ENCODE measurements around the gene APEH. TPM values are rescaled to one million over a fixed set of nuclear protein-coding genes. Genes with fewer than 3 reads are reported as not detected.

APEH gene
- total and polyA plus RNA-seq, 2 donors from 2014 or later: 138 to 143 TPM

DNA sequence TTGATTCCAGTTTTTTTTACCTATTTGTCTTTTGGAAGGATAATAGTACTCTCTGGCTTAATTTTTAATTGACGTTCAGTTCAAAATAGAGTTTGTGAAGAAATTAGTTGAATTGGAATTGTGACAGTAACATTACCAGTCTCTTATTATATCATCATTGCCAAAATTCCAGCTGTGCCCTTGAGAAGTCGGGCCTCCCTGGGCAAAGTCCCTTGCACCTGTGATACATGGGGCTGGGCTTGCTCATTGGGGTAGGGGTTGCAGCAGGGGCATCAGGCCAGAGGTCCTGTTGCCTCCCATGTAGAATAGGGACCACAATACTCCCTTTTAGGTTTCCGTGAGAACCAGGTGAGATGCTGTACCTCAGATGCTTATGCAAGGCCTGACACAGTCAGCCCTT is 27.9 kb upstream of the APEH start:
- Histone ChIP-seq H3K36me3 (ENCODE audit: control insufficient read depth in 2 of 3, insufficient read depth in 3 of 3, low read length in 3 of 3) (no peaks in the 10 kb centered on the region), H3K9ac (ENCODE audit: low read length in 3 of 3) (no peak overlapping the region), H3K9me3 (ENCODE audit: control insufficient read depth in 2 of 3, insufficient read depth in 1 of 3, low read length in 3 of 3) (no peaks in the 10 kb centered on the region), H3K27ac (ENCODE audit: low read depth in 2 of 2, low read length in 2 of 2) (no peak overlapping the region), H3K4me1 (ENCODE audit: control insufficient read depth in 2 of 3, insufficient read depth in 2 of 3, low read depth in 1 of 3, low read length in 3 of 3) (peaks cover 0 to 5% (median 0%) of the 10 kb centered on the region in 3 donors), H3K4me3 (ENCODE audit: low read length in 3 of 3) (no peak overlapping the region), H3K27me3 (ENCODE audit: control insufficient read depth, insufficient read depth, low read length) (no peaks in the 10 kb centered on the region)
- TF ChIP-seq, protein P1, sequence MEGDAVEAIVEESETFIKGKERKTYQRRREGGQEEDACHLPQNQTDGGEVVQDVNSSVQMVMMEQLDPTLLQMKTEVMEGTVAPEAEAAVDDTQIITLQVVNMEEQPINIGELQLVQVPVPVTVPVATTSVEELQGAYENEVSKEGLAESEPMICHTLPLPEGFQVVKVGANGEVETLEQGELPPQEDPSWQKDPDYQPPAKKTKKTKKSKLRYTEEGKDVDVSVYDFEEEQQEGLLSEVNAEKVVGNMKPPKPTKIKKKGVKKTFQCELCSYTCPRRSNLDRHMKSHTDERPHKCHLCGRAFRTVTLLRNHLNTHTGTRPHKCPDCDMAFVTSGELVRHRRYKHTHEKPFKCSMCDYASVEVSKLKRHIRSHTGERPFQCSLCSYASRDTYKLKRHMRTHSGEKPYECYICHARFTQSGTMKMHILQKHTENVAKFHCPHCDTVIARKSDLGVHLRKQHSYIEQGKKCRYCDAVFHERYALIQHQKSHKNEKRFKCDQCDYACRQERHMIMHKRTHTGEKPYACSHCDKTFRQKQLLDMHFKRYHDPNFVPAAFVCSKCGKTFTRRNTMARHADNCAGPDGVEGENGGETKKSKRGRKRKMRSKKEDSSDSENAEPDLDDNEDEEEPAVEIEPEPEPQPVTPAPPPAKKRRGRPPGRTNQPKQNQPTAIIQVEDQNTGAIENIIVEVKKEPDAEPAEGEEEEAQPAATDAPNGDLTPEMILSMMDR (IDR thresholded peaks at IDR 0.05; ENCODE audit: borderline replicate concordance, extremely low read depth, insufficient read depth): no peak
- intact Hi-C loops (cut with DNase I): no loop called here
- no peak for FAIRE-seq
- no peak for DNase-seq

DNA sequence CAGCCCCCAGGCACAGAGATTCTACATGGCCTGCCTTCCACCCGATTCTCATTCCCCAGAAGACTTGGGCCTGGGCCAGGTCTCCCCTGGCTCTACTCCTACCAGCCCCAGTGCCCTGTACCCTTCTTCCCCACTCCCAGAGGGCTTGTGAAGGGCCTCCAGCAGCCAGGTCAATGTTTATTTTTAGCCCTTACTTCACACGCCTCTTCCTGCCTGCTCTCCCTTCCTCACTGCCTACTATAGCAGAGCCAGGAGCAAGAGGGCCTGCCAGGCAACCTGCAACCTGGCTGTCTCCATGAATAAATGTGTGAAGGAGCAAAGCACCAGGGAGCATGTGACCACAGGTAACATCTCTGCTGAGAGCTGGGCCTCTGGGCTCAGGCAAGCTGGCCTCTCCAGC is 26.4 kb upstream of the APEH start:
- Histone ChIP-seq H3K9ac (ENCODE audit: low read length in 3 of 3) (no peak overlapping the region), H3K4me1 (ENCODE audit: control insufficient read depth in 2 of 3, insufficient read depth in 2 of 3, low read depth in 1 of 3, low read length in 3 of 3) (peaks cover 0 to 5% (median 0%) of the 10 kb centered on the region in 3 donors), H3K9me3 (ENCODE audit: control insufficient read depth in 2 of 3, insufficient read depth in 1 of 3, low read length in 3 of 3) (no peaks in the 10 kb centered on the region), H3K4me3 (ENCODE audit: low read length in 3 of 3) (no peak overlapping the region), H3K27me3 (ENCODE audit: control insufficient read depth, insufficient read depth, low read length) (no peaks in the 10 kb centered on the region), H3K36me3 (ENCODE audit: control insufficient read depth in 2 of 3, insufficient read depth in 3 of 3, low read length in 3 of 3) (no peaks in the 10 kb centered on the region), H3K27ac (ENCODE audit: low read depth in 2 of 2, low read length in 2 of 2) (no peak overlapping the region)
- TF ChIP-seq, protein P1 (IDR thresholded peaks at IDR 0.05; ENCODE audit: borderline replicate concordance, extremely low read depth, insufficient read depth): no peak
- intact Hi-C loops (cut with DNase I): no loop called here
- DNase-seq (no peak), FAIRE-seq (no peak)

DNA sequence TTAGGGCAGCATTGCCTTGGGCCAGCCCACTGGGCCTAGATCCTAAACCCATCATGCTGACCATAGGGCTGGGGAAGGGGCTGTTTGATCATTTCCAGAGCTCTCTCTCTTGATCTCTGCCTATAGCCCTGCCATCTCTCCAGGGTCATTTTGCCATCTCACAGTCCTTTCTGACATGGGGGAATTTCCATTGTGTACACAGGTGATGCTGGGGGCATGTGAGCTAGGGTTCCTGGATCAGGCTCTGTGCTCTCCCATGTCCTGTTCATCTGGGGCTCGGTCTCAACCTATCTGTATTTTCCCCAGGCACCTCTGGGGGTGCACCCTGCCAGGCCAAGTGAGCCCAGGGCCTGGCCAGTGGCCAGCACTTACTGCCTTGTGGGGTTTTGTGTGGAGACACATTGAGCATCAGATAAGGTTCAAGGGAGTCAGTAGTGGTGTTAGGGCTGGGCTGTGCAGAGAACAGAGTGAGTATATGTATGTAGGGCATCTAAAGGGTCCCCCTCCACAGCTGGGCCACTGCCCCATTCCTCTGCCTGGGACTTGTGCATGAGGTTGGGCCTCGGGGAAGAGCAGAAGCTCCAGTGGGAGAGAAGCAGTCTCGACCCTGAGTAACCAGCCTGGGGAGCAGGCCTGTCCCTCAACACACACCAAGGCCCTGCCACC is 25.7 kb upstream of the APEH start:
- H3K4me1 ChIP-seq (ENCODE audit: control insufficient read depth in 2 of 3, insufficient read depth in 2 of 3, low read depth in 1 of 3, low read length in 3 of 3): peaks cover 0 to 5% (median 0%) of the 10 kb centered on the region in 3 donors
- no peaks in the 10 kb centered on the region for H3K9me3 ChIP-seq (ENCODE audit: control insufficient read depth in 2 of 3, insufficient read depth in 1 of 3, low read length in 3 of 3)
- H3K36me3 ChIP-seq (ENCODE audit: control insufficient read depth in 2 of 3, insufficient read depth in 3 of 3, low read length in 3 of 3): no peaks in the 10 kb centered on the region
- no peaks in the 10 kb centered on the region for H3K27me3 ChIP-seq (ENCODE audit: control insufficient read depth, insufficient read depth, low read length)
- TF ChIP-seq, protein P1 (IDR thresholded peaks at IDR 0.05; ENCODE audit: borderline replicate concordance, extremely low read depth, insufficient read depth): no peak
- H3K27ac ChIP-seq (ENCODE audit: low read depth in 2 of 2, low read length in 2 of 2): no peak overlapping the region
- H3K4me3 ChIP-seq (ENCODE audit: low read length in 3 of 3): no peak overlapping the region
- intact Hi-C loops (cut with DNase I): no loop called here
- FAIRE-seq (no peak), DNase-seq (no peak)
- no peak overlapping the region for H3K9ac ChIP-seq (ENCODE audit: low read length in 3 of 3)

- Histone ChIP-seq H3K4me3 (ENCODE audit: low read length in 3 of 3) (no peak overlapping the region), H3K4me1 (ENCODE audit: control insufficient read depth in 2 of 3, insufficient read depth in 2 of 3, low read depth in 1 of 3, low read length in 3 of 3) (peaks cover 0 to 5% (median 0%) of the 10 kb centered on the region in 3 donors), H3K27me3 (ENCODE audit: control insufficient read depth, insufficient read depth, low read length) (no peaks in the 10 kb centered on the region), H3K9ac (ENCODE audit: low read length in 3 of 3) (no peak overlapping the region), H3K36me3 (ENCODE audit: control insufficient read depth in 2 of 3, insufficient read depth in 3 of 3, low read length in 3 of 3) (no peaks in the 10 kb centered on the region), H3K27ac (ENCODE audit: low read depth in 2 of 2, low read length in 2 of 2) (no peak overlapping the region), H3K9me3 (ENCODE audit: control insufficient read depth in 2 of 3, insufficient read depth in 1 of 3, low read length in 3 of 3) (no peaks in the 10 kb centered on the region)
- DNase-seq (no peak), FAIRE-seq (no peak)
- TF ChIP-seq, protein P1 (IDR thresholded peaks at IDR 0.05; ENCODE audit: borderline replicate concordance, extremely low read depth, insufficient read depth): no peak
- intact Hi-C loops (cut with DNase I): no loop called here
Observed at GRCh38 chr3:49649576-49649975, 24.6 kb upstream of the APEH start.

All from kidney (tissue), 14 donors.